KMS-11 (cell line): ENCODE data around the gene MAGI2.

ENCODE experiments used
- H2AFZ ChIP-seq: fragments of 200-600 bp; sonication (generic); 2 replicates; pipeline ENCODE4 v1.6.1; 2016; ENCODE audit warnings: antibody characterized with exemption, mixed run types, low read depth
- H3K27ac ChIP-seq: fragments of 200-600 bp; sonication (generic); 2 replicates; pipeline ENCODE4 v1.6.1; 2016; ENCODE audit warnings: mild to moderate bottlenecking, mixed run types
- H3K27me3 ChIP-seq: fragments of 200-600 bp; sonication (generic); 2 replicates; pipeline ENCODE4 v1.6.1; 2017; ENCODE audit warnings: mild to moderate bottlenecking, low read depth, mixed run types, moderate library complexity; ENCODE audit not compliant: insufficient read depth
- H3K36me3 ChIP-seq: fragments of 200-600 bp; sonication (generic); 2 replicates; pipeline ENCODE4 v1.6.1; 2017; ENCODE audit warnings: mild to moderate bottlenecking, mixed run types; ENCODE audit not compliant: insufficient read depth
- H3K4me1 ChIP-seq: fragments of 200-600 bp; sonication (generic); 2 replicates; pipeline ENCODE4 v1.6.1; 2016; ENCODE audit warnings: mild to moderate bottlenecking, low read depth, mixed run types; ENCODE audit not compliant: poor library complexity, severe bottlenecking
- H3K4me2 ChIP-seq: fragments of 200-600 bp; sonication (generic); 2 replicates; pipeline ENCODE4 v1.7.0; 2016; ENCODE audit warnings: mild to moderate bottlenecking, mixed run types
- H3K4me3 ChIP-seq: fragments of 200-600 bp; sonication (generic); IDR thresholded peaks from 2 replicates; pipeline ENCODE4 v1.6.1; 2017; ENCODE audit warnings: low read depth, low read length, mixed read lengths; ENCODE audit not compliant: insufficient read depth
- H3K79me2 ChIP-seq: fragments of 200-600 bp; sonication (generic); 2 replicates; pipeline ENCODE4 v1.6.1; 2016; ENCODE audit warnings: low read depth, mixed run types; ENCODE audit not compliant: insufficient read depth
- H3K9ac ChIP-seq: fragments of 200-600 bp; sonication (generic); 2 replicates; pipeline ENCODE4 v1.6.1; 2016; ENCODE audit warnings: mild to moderate bottlenecking, mixed run types
- H4K20me1 ChIP-seq: fragments of 200-600 bp; sonication (generic); 2 replicates; pipeline ENCODE4 v1.6.1; 2016; ENCODE audit warnings: mild to moderate bottlenecking, mixed run types; ENCODE audit not compliant: insufficient read depth
- TF ChIP-seq, protein P1 (sequence below): fragments of 200-600 bp; sonication (generic); conservative IDR thresholded peaks from 2 replicates; pipeline ENCODE4 v1.6.1; 2017; ENCODE audit warnings: low read depth, mild to moderate bottlenecking, antibody characterized with exemption, low read length, moderate library complexity, mixed read lengths

Gene MAGI2

DNA sequence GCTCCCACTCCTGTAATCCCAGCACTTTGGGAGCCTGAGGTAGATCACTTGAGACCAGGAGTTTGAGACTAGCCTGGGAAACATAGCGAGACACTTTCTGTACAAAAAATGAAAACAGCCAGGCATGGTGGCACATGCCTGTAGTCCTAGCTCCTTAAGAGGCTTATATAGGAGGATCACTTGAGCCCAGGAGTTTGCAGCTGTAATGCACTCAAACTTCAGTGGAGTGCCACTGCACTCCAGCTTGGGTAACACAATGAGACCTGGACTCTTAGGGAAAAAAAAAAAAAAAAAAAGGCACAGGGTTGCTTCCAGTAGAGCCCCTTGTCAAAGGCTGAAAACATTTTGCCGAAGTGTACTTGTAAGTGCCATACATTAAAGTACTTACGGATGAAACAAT lies 1459.6 kb downstream of the MAGI2 start:
- Histone ChIP-seq H3K79me2 (no peaks in the 10 kb centered on the region), H3K36me3 (no peaks in the 10 kb centered on the region), H3K27me3 (no peaks in the 10 kb centered on the region), H2AFZ (no peak overlapping the region), H3K9ac (no peak overlapping the region), H4K20me1 (no peaks in the 10 kb centered on the region), H3K4me3 (no peak overlapping the region), H3K27ac (no peak overlapping the region), H3K4me2 (no peak overlapping the region), H3K4me1 (no peaks in the 10 kb centered on the region)
- TF ChIP-seq, protein P1, sequence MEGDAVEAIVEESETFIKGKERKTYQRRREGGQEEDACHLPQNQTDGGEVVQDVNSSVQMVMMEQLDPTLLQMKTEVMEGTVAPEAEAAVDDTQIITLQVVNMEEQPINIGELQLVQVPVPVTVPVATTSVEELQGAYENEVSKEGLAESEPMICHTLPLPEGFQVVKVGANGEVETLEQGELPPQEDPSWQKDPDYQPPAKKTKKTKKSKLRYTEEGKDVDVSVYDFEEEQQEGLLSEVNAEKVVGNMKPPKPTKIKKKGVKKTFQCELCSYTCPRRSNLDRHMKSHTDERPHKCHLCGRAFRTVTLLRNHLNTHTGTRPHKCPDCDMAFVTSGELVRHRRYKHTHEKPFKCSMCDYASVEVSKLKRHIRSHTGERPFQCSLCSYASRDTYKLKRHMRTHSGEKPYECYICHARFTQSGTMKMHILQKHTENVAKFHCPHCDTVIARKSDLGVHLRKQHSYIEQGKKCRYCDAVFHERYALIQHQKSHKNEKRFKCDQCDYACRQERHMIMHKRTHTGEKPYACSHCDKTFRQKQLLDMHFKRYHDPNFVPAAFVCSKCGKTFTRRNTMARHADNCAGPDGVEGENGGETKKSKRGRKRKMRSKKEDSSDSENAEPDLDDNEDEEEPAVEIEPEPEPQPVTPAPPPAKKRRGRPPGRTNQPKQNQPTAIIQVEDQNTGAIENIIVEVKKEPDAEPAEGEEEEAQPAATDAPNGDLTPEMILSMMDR: no peak

DNA sequence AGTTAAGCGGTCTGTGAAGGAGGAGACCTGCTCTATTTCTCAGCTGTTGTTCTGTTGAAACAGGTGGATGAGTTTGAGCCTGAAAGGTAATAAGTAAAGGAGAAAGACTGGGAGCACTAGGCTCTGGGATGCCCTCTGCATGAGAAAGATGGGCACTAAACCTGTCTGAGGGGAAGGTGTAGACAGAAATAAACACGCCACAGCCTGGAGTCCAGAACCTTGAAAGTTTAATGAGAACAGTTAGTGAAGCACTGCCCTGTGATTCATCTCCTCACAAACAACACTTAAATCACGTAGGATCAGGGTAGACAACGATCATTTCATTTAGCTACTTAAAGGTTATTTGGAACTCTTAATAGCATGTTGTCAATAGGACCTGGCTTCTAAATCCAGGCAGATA lies 1461.8 kb downstream of the MAGI2 start:
- no peak overlapping the region for H3K4me2 ChIP-seq
- no peak overlapping the region for H3K9ac ChIP-seq
- TF ChIP-seq, protein P1: no peak
- no peaks in the 10 kb centered on the region for H3K4me1 ChIP-seq
- no peak overlapping the region for H3K27ac ChIP-seq
- no peak overlapping the region for H3K4me3 ChIP-seq
- no peak overlapping the region for H2AFZ ChIP-seq
- H4K20me1 ChIP-seq: no peaks in the 10 kb centered on the region
- no peaks in the 10 kb centered on the region for H3K36me3 ChIP-seq
- H3K27me3 ChIP-seq: no peaks in the 10 kb centered on the region
- H3K79me2 ChIP-seq: no peaks in the 10 kb centered on the region

DNA sequence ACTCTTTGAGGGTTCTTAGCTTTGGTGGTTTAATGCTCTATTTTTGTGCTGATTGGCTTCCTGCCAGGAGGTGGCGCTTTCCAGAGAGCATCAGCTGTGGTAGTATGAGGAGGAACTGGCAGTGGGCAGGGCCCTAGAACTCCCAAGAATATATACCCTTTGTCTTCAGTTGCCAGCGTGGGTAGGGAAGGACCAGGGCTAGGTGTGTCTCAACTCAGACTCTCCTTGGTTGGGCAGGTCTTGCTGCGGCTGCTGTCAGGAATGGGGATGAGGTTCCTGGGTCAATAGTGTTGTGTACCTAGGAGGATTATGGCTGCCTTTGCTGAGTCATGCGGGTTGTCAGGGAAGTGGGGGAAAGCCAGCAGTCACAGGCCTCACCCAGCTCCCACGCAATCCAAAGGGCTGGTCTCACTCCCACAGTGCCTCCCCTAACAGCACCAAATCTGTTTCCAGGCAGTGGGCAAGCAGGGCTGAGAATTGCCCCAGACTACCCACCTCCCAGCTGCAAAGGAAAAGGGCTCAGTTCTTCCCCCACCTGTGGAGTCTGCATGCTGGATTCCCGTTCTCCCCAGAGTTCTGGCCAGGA lies 1463.4 kb downstream of the MAGI2 start:
- TF ChIP-seq, protein P1: no peak; the same call in 1 of the 2 replicates
- Histone ChIP-seq H3K27ac (no peak overlapping the region), H2AFZ (no peak overlapping the region)

DNA sequence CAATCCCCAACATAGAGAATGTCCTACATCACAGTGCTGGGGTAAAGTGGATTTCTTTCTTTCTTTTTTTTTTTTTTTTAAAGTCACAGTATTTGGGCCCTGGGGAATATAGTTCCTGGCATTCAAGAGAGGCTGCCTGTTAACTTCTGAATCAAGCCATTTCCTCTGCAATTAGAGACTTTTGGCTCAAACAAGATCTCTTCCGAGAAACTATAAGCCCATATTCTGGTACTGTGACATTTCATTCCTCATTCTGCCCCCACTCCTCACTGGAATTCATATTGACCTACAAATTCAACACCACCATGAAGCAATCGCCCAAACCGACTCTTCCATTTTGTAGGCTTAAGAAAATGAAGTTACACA lies 1467.5 kb downstream of the MAGI2 start:
- no peak overlapping the region for H3K4me2 ChIP-seq
- H3K79me2 ChIP-seq: no peaks in the 10 kb centered on the region
- no peaks in the 10 kb centered on the region for H3K4me1 ChIP-seq
- H3K27me3 ChIP-seq: no peaks in the 10 kb centered on the region
- TF ChIP-seq, protein P1: no peak
- H2AFZ ChIP-seq: no peak overlapping the region
- H3K4me3 ChIP-seq: no peak overlapping the region
- H3K36me3 ChIP-seq: no peaks in the 10 kb centered on the region
- H3K9ac ChIP-seq: no peak overlapping the region
- H4K20me1 ChIP-seq: no peaks in the 10 kb centered on the region
- no peak overlapping the region for H3K27ac ChIP-seq

More for the DNA sequence above, 1463.4 kb downstream of the MAGI2 start:
- Histone ChIP-seq H3K9ac (no peak overlapping the region), H3K4me3 (no peak overlapping the region), H3K4me1 (no peaks in the 10 kb centered on the region), H3K36me3 (no peaks in the 10 kb centered on the region), H3K27me3 (no peaks in the 10 kb centered on the region), H4K20me1 (no peaks in the 10 kb centered on the region), H3K79me2 (no peaks in the 10 kb centered on the region), H3K4me2 (no peak overlapping the region)
